GM13977 (cell line): ENCODE data around the gene PGP.

Source experiments
- DNase-seq: peaks from one replicate; pipeline ENCODE4 v3.0.0; 2012; ENCODE audit warnings: low spot score
- CTCF ChIP-seq: IDR thresholded peaks from 2 replicates; pipeline ENCODE4 v1.5.1; 2012; ENCODE audit warnings: mild to moderate bottlenecking, control low read depth; ENCODE audit not compliant: insufficient read depth; ENCODE audit errors: extremely low read depth, missing control alignments
- in situ Hi-C: fragments of 300-500 bp; cut with MboI; formaldehyde crosslinking; loops from one replicate; pipeline ENCODE4 v1.12.0; 2022; ENCODE audit warnings: low sequenced_read_pairs, low pct_unique_long_range_greater_than_20kb, mixed read lengths, inconsistent platforms; ENCODE audit not compliant: unreplicated experiment

PGP gene

GRCh38 chr16:2161911-2162310, 52.7 kb downstream of the PGP start:
- TF ChIP-seq CTCF: no peak
- in situ Hi-C loops: no loop called here

More at GRCh38 chr16:2161911-2162310, 52.7 kb downstream of the PGP start:
- no peak for DNase-seq
